PC-3 (cell line): ENCODE results near the gene ANK3. TPM values are rescaled to one million over a fixed set of nuclear protein-coding genes. Genes with fewer than 3 reads are reported as not detected.
A peak's percentile ranks its signal among the peaks of the same experiment; 100 is the strongest.

Experiments used
- ATAC-seq: fragments of 200-7000 bp; cut with Tn5 transposase; 2 replicates; pipeline ENCODE4 v1.9.1; 2020; ENCODE audit warnings: mild to moderate bottlenecking, moderate library complexity
- BruUV-seq: library from RNA; stranded (reverse); fragments of 400-500 nt; replicated peaks from 2 replicates; lab custom pipeline; 2021; lab: Mats Ljungman, UMichigan
- CTCF ChIA-PET: fragments of 300-600 bp; sonication (Branson Sonifier 250); formaldehyde crosslinking; loops from one replicate; lab custom pipeline; 2022; ENCODE audit warnings: antibody characterized with exemption; lab: Charles Lee
- POLR2A ChIA-PET: fragments of 300-600 bp; sonication (Branson Sonifier 250); formaldehyde crosslinking; loops from one replicate; lab custom pipeline; 2022; ENCODE audit warnings: antibody characterized with exemption; ENCODE audit not compliant: unreplicated experiment; lab: Charles Lee
- DNase-seq: peaks from one replicate; pipeline ENCODE4 v3.0.0-alpha.2; 2015
- H2AFZ ChIP-seq: fragments of 300-600 bp; sonication (generic); 2 replicates; pipeline ENCODE4 v1.6.0; 2016; ENCODE audit warnings: antibody characterized with exemption, low read length
- H3F3A ChIP-seq: fragments of 300-600 bp; sonication (generic); one replicate; pipeline ENCODE4 v1.6.0; 2017; ENCODE audit warnings: antibody characterized with exemption, low read length, control low read depth, mild to moderate bottlenecking; ENCODE audit not compliant: unreplicated experiment
- H3K27ac ChIP-seq: fragments of 300-600 bp; sonication (generic); 2 replicates; pipeline ENCODE4 v1.5.1; 2016; ENCODE audit warnings: mild to moderate bottlenecking, low read length
- H3K27me3 ChIP-seq: fragments of 300-600 bp; sonication (generic); 2 replicates; pipeline ENCODE4 v1.6.1; 2016; ENCODE audit warnings: low read length, mixed read lengths
- H3K36me3 ChIP-seq: fragments of 300-600 bp; sonication (generic); 2 replicates; pipeline ENCODE4 v1.6.1; 2016; ENCODE audit warnings: low read depth, mixed run types, low read length, mixed read lengths
- H3K4me1 ChIP-seq: fragments of 300-600 bp; sonication (generic); 2 replicates; pipeline ENCODE4 v1.5.1; 2016; ENCODE audit warnings: low read length; ENCODE audit not compliant: insufficient read depth
- H3K4me2 ChIP-seq: fragments of 300-600 bp; sonication (generic); 2 replicates; pipeline ENCODE4 v1.6.0; 2016; ENCODE audit warnings: low read length
- H3K4me3 ChIP-seq: fragments of 300-600 bp; sonication (generic); 2 replicates; pipeline ENCODE4 v1.5.1; 2016; ENCODE audit warnings: mild to moderate bottlenecking, low read length, mixed read lengths
- H3K79me2 ChIP-seq: fragments of 300-600 bp; sonication (generic); 2 replicates; pipeline ENCODE4 v1.6.1; 2017; ENCODE audit warnings: low read length, mixed read lengths
- H3K9ac ChIP-seq: fragments of 300-600 bp; sonication (generic); 2 replicates; pipeline ENCODE4 v1.6.0; 2016; ENCODE audit warnings: mild to moderate bottlenecking, low read length
- H3K9me2 ChIP-seq: fragments of 300-600 bp; sonication (generic); replicated peaks from 2 replicates; pipeline ENCODE4 v1.6.1; 2016; ENCODE audit warnings: mixed run types, low read length, mixed read lengths
- H3K9me3 ChIP-seq: fragments of 300-600 bp; sonication (generic); 2 replicates; pipeline ENCODE4 v1.6.1; 2016; ENCODE audit warnings: low read length, mixed read lengths
- H4K20me1 ChIP-seq: fragments of 300-600 bp; sonication (generic); 2 replicates; pipeline ENCODE4 v1.6.1; 2016; ENCODE audit warnings: low read length, mixed read lengths
- CTCF ChIP-seq: fragments of 300-600 bp; sonication (generic); conservative IDR thresholded peaks from 2 replicates; pipeline ENCODE4 v1.5.1; 2017; ENCODE audit warnings: antibody characterized with exemption, low read depth, mild to moderate bottlenecking, low read length
- EZH2 ChIP-seq: fragments of 300-600 bp; sonication (generic); IDR thresholded peaks from one replicate; pipeline ENCODE4 v1.6.1; 2017; ENCODE audit warnings: antibody characterized with exemption, mild to moderate bottlenecking, low read length; ENCODE audit not compliant: unreplicated experiment
- EZH2phosphoT487 ChIP-seq: fragments of 300-600 bp; sonication (generic); IDR thresholded peaks from 2 replicates; pipeline ENCODE4 v1.6.1; 2018; ENCODE audit warnings: mild to moderate bottlenecking, antibody characterized with exemption, low read length, borderline replicate concordance
- intact Hi-C: fragments of 100-400 bp; cut with micrococcal nuclease; formaldehyde crosslinking; loops from 2 replicates; pipeline ENCODE4 v1.9.0; 2023
- total RNA-seq: library from RNA; depleted of rRNA; stranded (reverse); fragments of >200 nt; gene quantifications from 2 replicates; pipeline ENCODE4 v1.2.3, GENCODE V29; 2014

The ANK3 gene
- total RNA-seq, 1 experiment from 2014 or later: 29.5 TPM

DNA sequence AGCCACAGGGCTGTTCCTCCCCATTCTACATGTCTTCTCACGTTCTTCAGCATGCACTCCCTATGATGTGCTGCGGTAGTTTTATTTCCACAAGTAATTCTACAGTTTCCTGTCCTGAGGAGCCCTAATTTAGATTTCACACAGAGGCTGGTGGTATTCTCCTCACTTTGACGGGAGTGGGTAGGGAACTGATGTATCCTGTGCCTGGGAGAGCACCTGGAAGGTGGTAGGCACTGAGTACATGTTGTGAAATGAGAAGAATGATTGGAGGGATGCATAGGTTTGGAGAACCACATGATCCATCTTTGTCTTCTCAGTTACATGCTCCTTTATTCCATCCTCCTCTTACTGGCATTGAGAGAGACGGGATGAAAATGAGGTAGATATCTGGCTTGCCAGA, 365.2 kb downstream of the ANK3 start:
- Histone ChIP-seq H2AFZ (no peak overlapping the region), H3K4me2 (no peak overlapping the region), H3K36me3 (no peaks in the 10 kb centered on the region), H3K4me3 (no peak overlapping the region), H3K9ac (no peak overlapping the region), H3K27me3 (no peaks in the 10 kb centered on the region), H3K79me2 (no peaks in the 10 kb centered on the region), H3F3A (no peaks in the 10 kb centered on the region), H4K20me1 (no peaks in the 10 kb centered on the region), H3K27ac (no peak overlapping the region), H3K9me2 (0 out of 2 replicates have a peak, but pooled peaks cover 5% of the 10 kb centered on the region), H3K4me1 (no peaks in the 10 kb centered on the region), H3K9me3 (no peaks in the 10 kb centered on the region)
- BruUV-seq: no TSS peak
- POLR2A ChIA-PET: no interaction called here
- DNase-seq (no peak), ATAC-seq (no peak)
- intact Hi-C loops: no loop called here
- CTCF ChIA-PET: no interaction called here
- no peak for TF ChIP-seq EZH2
- no peak for TF ChIP-seq EZH2phosphoT487
- TF ChIP-seq CTCF: no peak

DNA sequence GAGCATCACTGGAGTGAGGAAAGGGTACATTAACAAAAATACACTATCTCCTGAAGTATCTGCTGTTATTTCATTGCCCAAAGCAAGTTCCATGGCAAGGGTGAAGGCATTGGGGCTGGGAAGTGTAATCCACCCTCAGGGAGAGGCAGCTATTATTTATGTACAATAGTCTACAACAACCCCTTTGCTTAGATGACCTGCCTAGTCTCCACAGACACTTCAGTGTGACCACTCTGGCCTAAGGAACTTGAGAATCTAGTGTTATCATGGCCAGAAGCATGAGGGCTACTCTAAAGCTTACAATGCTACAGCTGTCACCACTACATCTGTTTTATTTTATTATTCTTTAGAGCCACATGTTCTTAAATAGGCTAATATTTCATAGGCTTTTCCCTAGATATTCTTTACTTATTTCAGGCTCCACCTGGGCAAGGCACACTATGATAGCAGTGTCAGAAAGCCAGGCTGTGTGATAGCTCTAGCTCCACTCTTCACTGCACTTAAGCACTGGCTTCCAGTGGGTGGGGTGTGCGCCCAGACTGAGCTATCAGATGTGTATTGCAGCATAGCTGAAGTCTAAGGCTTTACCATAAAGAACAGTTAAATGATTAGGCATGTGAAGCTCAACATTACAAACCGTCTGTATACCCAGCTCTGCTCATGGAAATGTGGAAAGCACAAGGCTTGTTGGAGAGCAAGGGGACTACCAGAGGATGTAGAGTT, 366.4 kb downstream of the ANK3 start:
- intact Hi-C loops: no loop called here
- Histone ChIP-seq H3K4me2 (no peak overlapping the region), H4K20me1 (no peaks in the 10 kb centered on the region), H3F3A (no peaks in the 10 kb centered on the region), H3K9me2 (0 out of 2 replicates have a peak, but pooled peaks cover 5% of the 10 kb centered on the region), H3K9ac (no peak overlapping the region), H3K27ac (no peak overlapping the region), H3K9me3 (no peaks in the 10 kb centered on the region), H3K4me1 (no peaks in the 10 kb centered on the region), H3K4me3 (no peak overlapping the region), H2AFZ (no peak overlapping the region), H3K79me2 (no peaks in the 10 kb centered on the region), H3K27me3 (no peaks in the 10 kb centered on the region), H3K36me3 (no peaks in the 10 kb centered on the region)
- TF ChIP-seq EZH2: no peak
- no peak for TF ChIP-seq CTCF
- TF ChIP-seq EZH2phosphoT487: no peak
- no TSS peak for BruUV-seq
- ChIA-PET CTCF (interaction anchor here (0.6 kb wide), 1 partner anchor 24 kb away, joined by 3 read pairs; no protein-coding TSS in a partner anchor), POLR2A (interaction anchor here (0.5 to 0.6 kb wide), 2 partner anchors 10 to 17 kb away, joined by 6 to 17 read pairs; no protein-coding TSS in a partner anchor)
- DNase-seq (no peak), ATAC-seq (peak; percentile 13; the same call in 1 of the 2 replicates)

- intact Hi-C loops: no loop called here
- H3K4me1 ChIP-seq: no peaks in the 10 kb centered on the region
- no peaks in the 10 kb centered on the region for H3K27me3 ChIP-seq
- TF ChIP-seq EZH2phosphoT487 (no peak), EZH2 (no peak), CTCF (no peak)
- no peak for DNase-seq
- no peaks in the 10 kb centered on the region for H3F3A ChIP-seq
- no peak overlapping the region for H3K9ac ChIP-seq
- H2AFZ ChIP-seq: no peak overlapping the region
- no peak for ATAC-seq
- no peaks in the 10 kb centered on the region for H3K36me3 ChIP-seq
- H3K9me3 ChIP-seq: no peaks in the 10 kb centered on the region
- CTCF ChIA-PET: no interaction called here
- BruUV-seq: no TSS peak
- no peaks in the 10 kb centered on the region for H3K79me2 ChIP-seq
- no peak overlapping the region for H3K4me3 ChIP-seq
- no peak overlapping the region for H3K4me2 ChIP-seq
- H3K9me2 ChIP-seq: 0 out of 2 replicates have a peak, but pooled peaks cover 5% of the 10 kb centered on the region
- H4K20me1 ChIP-seq: no peaks in the 10 kb centered on the region
- POLR2A ChIA-PET: no interaction called here
- H3K27ac ChIP-seq: no peak overlapping the region
These were observed 368.3 kb downstream of the ANK3 start for GRCh38 chr10:60021361-60021760.
